ENCODE results near the gene WWC1.
A peak's percentile ranks its signal among the peaks of the same experiment; 100 is the strongest.

Gene WWC1

GRCh38 chr5:168365581-168366081 is 74.2 kb downstream of the WWC1 start:
- no peak for DNase-seq

- peak; percentile 44 for DNase-seq
These were observed 74.7 kb downstream of the WWC1 start for GRCh38 chr5:168366116-168366515.

- DNase-seq: no peak
These were observed 77.4 kb downstream of the WWC1 start for GRCh38 chr5:168368854-168369253.

- no peak for DNase-seq
These were observed 79.4 kb downstream of the WWC1 start for GRCh38 chr5:168370831-168371230.

- DNase-seq: no peak
These were observed 81.0 kb downstream of the WWC1 start for GRCh38 chr5:168372356-168372946.

- DNase-seq: no peak
These were observed 83.1 kb downstream of the WWC1 start for GRCh38 chr5:168374532-168374931.

GRCh38 chr5:168375214-168375613 is 83.8 kb downstream of the WWC1 start:
- no peak for DNase-seq

GRCh38 chr5:168377525-168377924 is 86.1 kb downstream of the WWC1 start:
- DNase-seq: no peak

GRCh38 chr5:168378741-168379140 is 87.3 kb downstream of the WWC1 start:
- no peak for DNase-seq

GRCh38 chr5:168382421-168382820 is 91.0 kb downstream of the WWC1 start:
- DNase-seq: no peak

- no peak for DNase-seq
These were observed 99.0 kb downstream of the WWC1 start for GRCh38 chr5:168390491-168390890.

GRCh38 chr5:168393773-168394172 is 102.3 kb downstream of the WWC1 start:
- no peak for DNase-seq

GRCh38 chr5:168400429-168401220 is 109.2 kb downstream of the WWC1 start:
- DNase-seq: no peak

- DNase-seq: no peak
These were observed 109.8 kb downstream of the WWC1 start for GRCh38 chr5:168401226-168401625.

GRCh38 chr5:168401880-168402279 is 110.4 kb downstream of the WWC1 start:
- DNase-seq: no peak

- peak; percentile 55 for DNase-seq
These were observed 112.9 kb downstream of the WWC1 start for GRCh38 chr5:168404365-168404764.

- no peak for DNase-seq
These were observed 115.8 kb downstream of the WWC1 start for GRCh38 chr5:168407211-168407610.

- no peak for DNase-seq
These were observed 117.3 kb downstream of the WWC1 start for GRCh38 chr5:168408561-168409305.

- DNase-seq: no peak
These were observed 118.4 kb downstream of the WWC1 start for GRCh38 chr5:168409591-168410458.

GRCh38 chr5:168411871-168412270 is 120.4 kb downstream of the WWC1 start:
- DNase-seq: no peak

GRCh38 chr5:168413062-168413461 is 121.6 kb downstream of the WWC1 start:
- no peak for DNase-seq

GRCh38 chr5:168413596-168413995 is 122.2 kb downstream of the WWC1 start:
- DNase-seq: no peak

GRCh38 chr5:168415401-168415800 is 124.0 kb downstream of the WWC1 start:
- no peak for DNase-seq

Data from amniotic stem cell (primary cell).